ENCODE results near the gene TSHZ2.
A peak's percentile ranks its signal among the peaks of the same experiment; 100 is the strongest.

Gene TSHZ2

DNA sequence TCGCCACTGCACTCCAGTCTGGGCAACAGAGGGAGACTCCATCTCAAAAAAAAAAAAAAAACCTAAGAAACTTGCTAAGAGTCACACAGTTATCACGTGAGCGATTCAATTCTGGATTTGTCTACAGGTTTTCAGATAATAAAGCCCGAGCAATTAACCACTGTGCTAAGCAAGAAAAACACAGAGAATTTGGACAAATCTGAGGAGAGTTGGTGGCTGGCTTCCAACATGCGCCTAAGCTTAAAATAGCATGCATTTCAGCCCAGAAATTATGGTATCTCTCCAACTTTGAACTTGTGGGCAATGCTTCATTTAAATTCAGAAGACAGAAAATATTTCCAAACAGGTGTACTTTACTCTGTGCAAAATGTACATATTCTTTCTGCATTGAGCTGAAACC, 232.9 kb downstream of the TSHZ2 start:
- Histone ChIP-seq H4K20me1 (ENCODE audit: insufficient read depth, low read length) (no peaks in the 10 kb centered on the region), H3K79me2 (ENCODE audit: low read length) (no peaks in the 10 kb centered on the region), H3K27ac (ENCODE audit: low read length) (no peak overlapping the region), H3K36me3 (replicated peaks; ENCODE audit: low read depth, low read length) (no peaks in the 10 kb centered on the region), H2AFZ (ENCODE audit: low read depth, low read length) (no peak overlapping the region), H3K4me3 (ENCODE audit: low read length) (no peak overlapping the region), H3K9ac (ENCODE audit: low read length) (no peak overlapping the region), H3K27me3 (ENCODE audit: low read depth, low read length) (no peaks in the 10 kb centered on the region; the same call in 1 of the 2 replicates), H3K4me2 (ENCODE audit: low read length) (no peak overlapping the region), H3K4me1 (ENCODE audit: low read length) (peaks cover 3% of the 10 kb centered on the region; the same call in 1 of the 2 replicates), H3K9me3 (ENCODE audit: insufficient read depth, low read length) (no peaks in the 10 kb centered on the region)
- TF ChIP-seq, protein P1, sequence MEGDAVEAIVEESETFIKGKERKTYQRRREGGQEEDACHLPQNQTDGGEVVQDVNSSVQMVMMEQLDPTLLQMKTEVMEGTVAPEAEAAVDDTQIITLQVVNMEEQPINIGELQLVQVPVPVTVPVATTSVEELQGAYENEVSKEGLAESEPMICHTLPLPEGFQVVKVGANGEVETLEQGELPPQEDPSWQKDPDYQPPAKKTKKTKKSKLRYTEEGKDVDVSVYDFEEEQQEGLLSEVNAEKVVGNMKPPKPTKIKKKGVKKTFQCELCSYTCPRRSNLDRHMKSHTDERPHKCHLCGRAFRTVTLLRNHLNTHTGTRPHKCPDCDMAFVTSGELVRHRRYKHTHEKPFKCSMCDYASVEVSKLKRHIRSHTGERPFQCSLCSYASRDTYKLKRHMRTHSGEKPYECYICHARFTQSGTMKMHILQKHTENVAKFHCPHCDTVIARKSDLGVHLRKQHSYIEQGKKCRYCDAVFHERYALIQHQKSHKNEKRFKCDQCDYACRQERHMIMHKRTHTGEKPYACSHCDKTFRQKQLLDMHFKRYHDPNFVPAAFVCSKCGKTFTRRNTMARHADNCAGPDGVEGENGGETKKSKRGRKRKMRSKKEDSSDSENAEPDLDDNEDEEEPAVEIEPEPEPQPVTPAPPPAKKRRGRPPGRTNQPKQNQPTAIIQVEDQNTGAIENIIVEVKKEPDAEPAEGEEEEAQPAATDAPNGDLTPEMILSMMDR (IDR thresholded peaks at IDR 0.05; ENCODE audit: low read depth, low read length) = no peak
- no peak for TF ChIP-seq EZH2phosphoT487 (IDR thresholded peaks at IDR 0.05; ENCODE audit: low read depth)

DNA sequence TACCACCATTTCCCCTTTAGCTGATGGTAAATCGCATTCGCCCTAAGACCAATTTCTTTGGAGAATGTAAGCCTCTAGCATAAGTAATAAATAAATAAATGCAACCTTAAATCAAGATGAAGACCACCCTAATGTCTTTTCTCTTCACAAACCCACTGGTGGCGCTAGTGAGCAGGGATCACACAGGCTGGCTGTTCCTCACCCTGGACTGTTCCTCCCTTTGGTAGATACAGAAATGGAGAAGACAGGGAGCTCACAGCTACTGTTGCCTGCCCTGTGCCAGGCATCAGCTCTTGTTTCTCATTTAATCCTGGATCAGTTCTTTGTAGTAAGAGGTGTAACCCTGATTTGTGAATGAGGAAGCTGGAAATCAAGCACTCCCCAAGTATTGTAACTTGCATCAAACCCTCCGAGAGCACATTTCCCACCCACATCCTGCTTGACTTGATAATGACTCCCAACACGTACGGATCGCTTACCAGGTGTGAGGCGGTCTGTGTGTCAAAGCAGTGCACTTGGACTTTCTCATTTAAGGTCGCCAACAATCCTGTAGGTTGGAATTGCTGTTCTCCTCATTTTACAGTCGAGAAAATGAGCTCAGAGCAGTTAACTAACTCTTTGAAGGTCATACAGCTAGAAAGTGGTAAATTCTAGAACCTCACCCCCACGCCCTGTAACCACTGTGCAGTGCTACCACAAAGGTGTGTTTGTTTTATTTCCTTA, 236.1 kb downstream of the TSHZ2 start:
- no peak for TF ChIP-seq EZH2phosphoT487 (IDR thresholded peaks at IDR 0.05; ENCODE audit: low read depth)
- TF ChIP-seq, protein P1 (IDR thresholded peaks at IDR 0.05; ENCODE audit: low read depth, low read length) = peak; percentile 74
- peaks cover 3% of the 10 kb centered on the region; the same call in 1 of the 2 replicates for H3K4me1 ChIP-seq (ENCODE audit: low read length)
- no peaks in the 10 kb centered on the region; the same call in 1 of the 2 replicates for H3K27me3 ChIP-seq (ENCODE audit: low read depth, low read length)
- no peak overlapping the region for H3K4me3 ChIP-seq (ENCODE audit: low read length)
- no peaks in the 10 kb centered on the region for H3K79me2 ChIP-seq (ENCODE audit: low read length)
- no peaks in the 10 kb centered on the region for H4K20me1 ChIP-seq (ENCODE audit: insufficient read depth, low read length)
- H3K27ac ChIP-seq (ENCODE audit: low read length) = no peak overlapping the region
- H3K9me3 ChIP-seq (ENCODE audit: insufficient read depth, low read length) = no peaks in the 10 kb centered on the region
- H3K9ac ChIP-seq (ENCODE audit: low read length) = no peak overlapping the region
- H3K36me3 ChIP-seq (replicated peaks; ENCODE audit: low read depth, low read length) = no peaks in the 10 kb centered on the region
- no peak overlapping the region for H3K4me2 ChIP-seq (ENCODE audit: low read length)
- no peak overlapping the region for H2AFZ ChIP-seq (ENCODE audit: low read depth, low read length)

DNA sequence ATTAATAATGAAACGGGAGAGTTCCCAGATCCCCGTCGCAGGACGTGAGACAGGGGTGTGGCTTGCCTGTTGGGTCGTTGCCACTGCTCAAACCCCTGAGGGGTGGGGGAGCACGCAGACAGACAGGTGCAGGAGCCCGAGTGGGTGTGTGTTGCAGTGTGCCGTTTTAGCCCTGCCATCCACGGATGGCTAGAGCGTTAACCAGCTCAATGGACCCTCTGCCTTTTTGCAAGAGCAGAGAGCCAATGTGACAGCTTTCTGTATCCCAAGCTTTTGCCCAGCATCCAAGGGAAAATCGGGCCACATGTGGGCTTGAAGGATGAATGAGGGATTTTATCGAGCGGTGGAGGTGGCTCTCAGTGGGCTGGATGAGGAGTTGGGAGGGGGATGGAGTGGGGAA, 237.9 kb downstream of the TSHZ2 start:
- no peak overlapping the region for H3K27ac ChIP-seq (ENCODE audit: low read length)
- H3K4me3 ChIP-seq (ENCODE audit: low read length) = no peak overlapping the region
- no peak for TF ChIP-seq EZH2phosphoT487 (IDR thresholded peaks at IDR 0.05; ENCODE audit: low read depth)
- TF ChIP-seq, protein P1 (IDR thresholded peaks at IDR 0.05; ENCODE audit: low read depth, low read length) = no peak
- H4K20me1 ChIP-seq (ENCODE audit: insufficient read depth, low read length) = no peaks in the 10 kb centered on the region
- peaks cover 5% of the 10 kb centered on the region for H3K4me1 ChIP-seq (ENCODE audit: low read length)
- H3K79me2 ChIP-seq (ENCODE audit: low read length) = no peaks in the 10 kb centered on the region
- no peaks in the 10 kb centered on the region for H3K36me3 ChIP-seq (replicated peaks; ENCODE audit: low read depth, low read length)
- no peaks in the 10 kb centered on the region; the same call in 1 of the 2 replicates for H3K27me3 ChIP-seq (ENCODE audit: low read depth, low read length)
- H3K9ac ChIP-seq (ENCODE audit: low read length) = no peak overlapping the region
- no peak overlapping the region for H2AFZ ChIP-seq (ENCODE audit: low read depth, low read length)
- 0 out of 2 replicates have a peak overlapping the region, but pooled peaks have one; percentile 8 for H3K4me2 ChIP-seq (ENCODE audit: low read length)
- H3K9me3 ChIP-seq (ENCODE audit: insufficient read depth, low read length) = no peaks in the 10 kb centered on the region

DNA sequence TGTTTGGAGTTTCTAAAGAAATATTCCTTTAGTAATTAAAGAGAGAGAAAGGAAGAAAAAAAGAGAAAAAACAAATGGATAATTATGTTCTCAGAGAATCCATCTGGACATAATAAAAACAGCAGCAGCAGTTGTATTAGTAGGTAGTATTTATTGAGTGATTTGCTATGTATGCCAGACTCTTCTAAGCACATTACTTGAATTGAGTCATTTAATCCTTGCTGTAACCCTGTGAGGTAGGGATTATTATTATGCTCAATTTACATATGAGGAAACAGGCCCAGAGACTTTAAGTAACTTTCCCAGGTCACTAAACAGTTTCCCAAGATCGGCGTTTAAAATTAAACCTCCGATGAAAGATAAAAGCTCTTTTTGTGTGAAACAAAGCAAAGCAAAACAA, 238.8 kb downstream of the TSHZ2 start:
- peaks cover 11% of the 10 kb centered on the region for H3K4me1 ChIP-seq (ENCODE audit: low read length)
- no peak overlapping the region for H3K4me3 ChIP-seq (ENCODE audit: low read length)
- H3K36me3 ChIP-seq (replicated peaks; ENCODE audit: low read depth, low read length) = no peaks in the 10 kb centered on the region
- TF ChIP-seq, protein P1 (IDR thresholded peaks at IDR 0.05; ENCODE audit: low read depth, low read length) = no peak
- no peak for TF ChIP-seq EZH2phosphoT487 (IDR thresholded peaks at IDR 0.05; ENCODE audit: low read depth)
- no peak overlapping the region for H2AFZ ChIP-seq (ENCODE audit: low read depth, low read length)
- H3K27me3 ChIP-seq (ENCODE audit: low read depth, low read length) = no peaks in the 10 kb centered on the region; the same call in 1 of the 2 replicates
- no peaks in the 10 kb centered on the region for H4K20me1 ChIP-seq (ENCODE audit: insufficient read depth, low read length)
- no peaks in the 10 kb centered on the region for H3K9me3 ChIP-seq (ENCODE audit: insufficient read depth, low read length)
- no peak overlapping the region for H3K4me2 ChIP-seq (ENCODE audit: low read length)
- H3K9ac ChIP-seq (ENCODE audit: low read length) = no peak overlapping the region
- no peak overlapping the region for H3K27ac ChIP-seq (ENCODE audit: low read length)
- H3K79me2 ChIP-seq (ENCODE audit: low read length) = no peaks in the 10 kb centered on the region
